ENCODE data around the gene TMEM169.
"Not testable (repeated sequence)": the region's sequence is repeated elsewhere in the genome, so short reads cannot be mapped to it uniquely, and the experiment has no call there.

The TMEM169 gene

GRCh38 chr2:216071111-216071851 lies 10.4 kb upstream of the TMEM169 start:
- FAIRE-seq (no peak), DNase-seq (ENCODE audit: insufficient read length, low spot score) (no peak)

GRCh38 chr2:216072473-216072872 lies 9.2 kb upstream of the TMEM169 start:
- DNase-seq (ENCODE audit: insufficient read length, low spot score) (no peak), FAIRE-seq (no peak)

- DNase-seq (ENCODE audit: insufficient read length, low spot score) (no peak), FAIRE-seq (no peak)
Measured at GRCh38 chr2:216073773-216074172, 7.9 kb upstream of the TMEM169 start.

GRCh38 chr2:216074380-216074779 lies 7.3 kb upstream of the TMEM169 start:
- DNase-seq (ENCODE audit: insufficient read length, low spot score) (no peak), FAIRE-seq (no peak)

GRCh38 chr2:216074794-216075193 lies 6.9 kb upstream of the TMEM169 start:
- DNase-seq (ENCODE audit: insufficient read length, low spot score) (no peak), FAIRE-seq (no peak)

GRCh38 chr2:216075510-216076485 lies 5.9 kb upstream of the TMEM169 start:
- FAIRE-seq (no peak), DNase-seq (ENCODE audit: insufficient read length, low spot score) (no peak)

GRCh38 chr2:216078776-216079175 lies 2.9 kb upstream of the TMEM169 start:
- FAIRE-seq: no peak
- no peak for DNase-seq (ENCODE audit: insufficient read length, low spot score)

GRCh38 chr2:216080048-216080447 lies 1.7 kb upstream of the TMEM169 start:
- not testable (repeated sequence) for FAIRE-seq; DNase-seq (ENCODE audit: insufficient read length, low spot score)

- peak; percentile 21 for FAIRE-seq
- DNase-seq (ENCODE audit: insufficient read length, low spot score): no peak
Measured at GRCh38 chr2:216081012-216081411, 707 bp upstream of the TMEM169 start.

GRCh38 chr2:216082117-216082711 lies 495 bp downstream of the TMEM169 start:
- no peak for DNase-seq (ENCODE audit: insufficient read length, low spot score)

GRCh38 chr2:216082805-216083204 lies 1.1 kb downstream of the TMEM169 start:
- FAIRE-seq (no peak), DNase-seq (ENCODE audit: insufficient read length, low spot score) (no peak)

More at GRCh38 chr2:216082117-216082711, 495 bp downstream of the TMEM169 start:
- no peak for FAIRE-seq

GRCh38 chr2:216083464-216084281 lies 2.0 kb downstream of the TMEM169 start:
- DNase-seq (ENCODE audit: insufficient read length, low spot score) (no peak), FAIRE-seq (no peak)

- DNase-seq (ENCODE audit: insufficient read length, low spot score): no peak
- FAIRE-seq: peak; percentile 58
Measured at GRCh38 chr2:216084547-216084946, 2.8 kb downstream of the TMEM169 start.

GRCh38 chr2:216086207-216086893 lies 4.6 kb downstream of the TMEM169 start:
- no peak for DNase-seq (ENCODE audit: insufficient read length, low spot score)
- FAIRE-seq: no peak

- peak; percentile 65 for FAIRE-seq
- no peak for DNase-seq (ENCODE audit: insufficient read length, low spot score)
Measured at GRCh38 chr2:216090369-216090786, 8.7 kb downstream of the TMEM169 start.

- DNase-seq (ENCODE audit: insufficient read length, low spot score) (no peak), FAIRE-seq (no peak)
Measured at GRCh38 chr2:216092646-216093045, 10.9 kb downstream of the TMEM169 start.

- FAIRE-seq: no peak
- no peak for DNase-seq (ENCODE audit: insufficient read length, low spot score)
Measured at GRCh38 chr2:216094701-216095100, 13.0 kb downstream of the TMEM169 start.

GRCh38 chr2:216098421-216099334 lies 17.0 kb downstream of the TMEM169 start:
- FAIRE-seq (no peak), DNase-seq (ENCODE audit: insufficient read length, low spot score) (no peak)

- DNase-seq (ENCODE audit: insufficient read length, low spot score) (no peak), FAIRE-seq (no peak)
Measured at GRCh38 chr2:216101109-216101508, 19.4 kb downstream of the TMEM169 start.

All from GM19239 (cell line).